HG03045 (cell line): ENCODE measurements around the gene MLYCD.

ENCODE experiments used
- ATAC-seq: cut with Tn5 transposase; IDR thresholded peaks from one replicate; pipeline ENCODE4 v1.9.1; 2021; ENCODE audit warnings: mild to moderate bottlenecking, moderate library complexity; ENCODE audit not compliant: unreplicated experiment

Gene MLYCD

DNA sequence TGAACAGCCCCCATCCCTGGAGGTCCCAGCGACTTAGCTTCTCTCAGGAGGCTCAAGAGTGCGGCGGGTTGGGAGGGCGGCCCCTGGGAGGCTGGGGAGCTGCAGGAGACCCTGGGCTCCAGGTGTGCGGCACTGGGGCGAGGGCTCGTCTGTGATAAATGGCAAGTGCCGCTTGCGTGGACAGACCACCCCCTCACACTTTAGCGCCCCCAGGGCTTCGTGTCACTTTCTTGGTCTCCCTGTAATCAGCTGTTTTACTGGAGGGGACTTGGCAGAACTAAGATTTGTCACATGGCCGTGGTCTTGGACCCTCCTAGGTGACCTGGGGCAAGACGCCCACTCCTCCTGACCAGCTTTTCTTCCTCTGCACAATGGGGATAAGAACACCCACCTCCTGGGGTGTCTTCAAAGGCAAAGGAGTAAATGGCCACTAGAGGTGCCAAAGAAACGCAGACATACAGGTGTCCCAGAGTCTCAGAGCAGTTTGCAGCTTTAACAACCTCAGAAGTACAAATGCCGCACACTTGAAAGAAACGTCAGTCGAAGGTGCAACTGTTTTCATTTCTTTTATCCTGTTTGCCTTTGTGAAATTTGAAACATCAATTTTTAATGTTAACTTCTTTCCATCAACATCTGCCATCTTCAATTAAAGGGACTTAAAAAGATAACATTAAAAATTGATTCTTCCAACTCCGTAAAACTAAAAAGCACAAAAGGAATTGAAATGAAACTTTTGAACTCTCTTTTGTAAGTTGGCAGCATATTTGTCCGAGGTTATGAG, 55.1 kb downstream of the MLYCD start:
- ATAC-seq = no peak

GRCh38 chr16:83954577-83955016, 55.7 kb downstream of the MLYCD start:
- no peak for ATAC-seq

- ATAC-seq = no peak
These were observed 56.6 kb downstream of the MLYCD start for GRCh38 chr16:83955218-83956130.

DNA sequence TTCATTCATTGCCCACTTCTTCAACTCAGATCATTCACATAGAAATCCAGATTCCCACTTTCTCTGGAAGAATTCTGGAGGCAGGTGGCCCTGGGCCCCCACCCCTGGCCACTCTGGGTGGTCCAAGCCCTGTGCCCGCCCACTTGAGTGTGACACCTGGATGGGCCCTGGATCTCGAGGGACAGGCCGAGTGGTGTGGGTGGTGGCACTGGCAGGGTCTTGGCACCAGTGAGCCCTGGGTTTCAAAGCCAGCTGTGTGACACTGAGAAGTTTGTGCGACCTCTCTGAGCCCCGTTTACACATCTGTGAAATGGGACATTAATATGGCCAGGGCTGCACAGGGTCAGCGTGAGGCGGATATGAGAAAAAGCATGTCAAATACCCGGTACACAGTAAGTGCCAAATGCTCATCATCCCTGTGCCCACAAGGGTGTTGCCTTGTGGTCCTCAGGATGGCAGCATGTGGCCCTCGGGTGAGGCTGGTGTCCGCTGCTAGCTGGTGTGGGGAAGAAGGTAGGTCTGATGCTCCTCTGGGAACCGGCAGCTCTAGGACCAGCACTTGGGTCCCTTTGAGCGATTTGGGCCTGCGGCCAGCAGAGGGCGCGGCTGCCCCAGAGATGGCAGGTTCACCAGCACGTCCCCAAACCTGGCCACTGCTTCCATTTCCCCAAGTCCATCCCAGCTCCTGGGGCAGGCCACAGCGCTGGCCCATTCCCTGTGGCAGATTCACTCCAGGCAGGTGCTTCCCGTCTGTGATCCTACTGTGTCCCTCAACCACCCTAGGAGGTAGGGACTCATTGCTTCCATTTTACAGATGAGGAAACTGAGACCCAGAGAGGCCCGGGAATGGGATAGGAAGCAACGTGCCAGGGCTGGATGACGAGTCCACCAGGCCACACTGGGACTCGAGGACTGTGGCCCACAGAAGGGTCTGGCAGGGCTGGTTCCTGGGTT, 57.7 kb downstream of the MLYCD start:
- ATAC-seq = no peak

GRCh38 chr16:83957296-83957855, 58.5 kb downstream of the MLYCD start:
- no peak for ATAC-seq

- ATAC-seq = no peak
These were observed 59.4 kb downstream of the MLYCD start for GRCh38 chr16:83958137-83958845.

- ATAC-seq = no peak
These were observed 60.1 kb downstream of the MLYCD start for GRCh38 chr16:83958846-83959565.

- no peak for ATAC-seq
These were observed 60.9 kb downstream of the MLYCD start for GRCh38 chr16:83959656-83960434.

DNA sequence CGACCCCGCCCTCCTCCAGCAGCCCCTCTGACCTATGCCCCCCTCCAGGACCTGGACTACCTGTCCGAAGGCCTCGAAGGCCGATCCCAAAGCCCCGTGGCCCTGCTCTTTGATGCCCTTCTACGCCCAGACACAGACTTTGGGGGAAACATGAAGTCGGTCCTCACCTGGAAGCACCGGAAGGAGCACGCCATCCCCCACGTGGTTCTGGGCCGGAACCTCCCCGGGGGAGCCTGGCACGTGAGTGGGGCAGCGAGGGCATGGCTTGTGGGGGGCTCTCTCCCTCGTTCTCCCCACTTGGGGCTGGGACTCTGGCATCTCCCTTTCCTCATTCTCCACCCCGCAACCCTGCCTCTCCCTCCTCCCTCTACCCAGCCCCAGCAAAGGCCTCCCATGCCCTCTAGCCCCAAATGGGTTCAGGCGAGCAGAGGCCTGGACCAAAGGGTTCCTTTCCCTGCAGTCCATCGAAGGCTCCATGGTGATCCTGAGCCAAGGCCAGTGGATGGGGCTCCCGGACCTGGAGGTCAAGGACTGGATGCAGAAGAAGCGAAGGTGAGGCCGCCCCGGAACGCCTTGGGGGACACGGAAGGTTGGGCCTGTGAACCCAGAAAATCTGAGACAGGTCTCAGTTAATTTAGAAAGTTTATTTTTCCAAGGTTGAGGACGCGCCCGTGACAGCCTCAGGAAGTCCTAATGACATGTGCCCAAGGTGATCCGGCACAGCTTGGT, 61.8 kb downstream of the MLYCD start:
- ATAC-seq = no peak

GRCh38 chr16:83961591-83961990, 62.7 kb downstream of the MLYCD start:
- no peak for ATAC-seq

GRCh38 chr16:83963277-83964119, 64.6 kb downstream of the MLYCD start:
- ATAC-seq = no peak

GRCh38 chr16:83964684-83965443, 65.9 kb downstream of the MLYCD start:
- ATAC-seq = no peak

DNA sequence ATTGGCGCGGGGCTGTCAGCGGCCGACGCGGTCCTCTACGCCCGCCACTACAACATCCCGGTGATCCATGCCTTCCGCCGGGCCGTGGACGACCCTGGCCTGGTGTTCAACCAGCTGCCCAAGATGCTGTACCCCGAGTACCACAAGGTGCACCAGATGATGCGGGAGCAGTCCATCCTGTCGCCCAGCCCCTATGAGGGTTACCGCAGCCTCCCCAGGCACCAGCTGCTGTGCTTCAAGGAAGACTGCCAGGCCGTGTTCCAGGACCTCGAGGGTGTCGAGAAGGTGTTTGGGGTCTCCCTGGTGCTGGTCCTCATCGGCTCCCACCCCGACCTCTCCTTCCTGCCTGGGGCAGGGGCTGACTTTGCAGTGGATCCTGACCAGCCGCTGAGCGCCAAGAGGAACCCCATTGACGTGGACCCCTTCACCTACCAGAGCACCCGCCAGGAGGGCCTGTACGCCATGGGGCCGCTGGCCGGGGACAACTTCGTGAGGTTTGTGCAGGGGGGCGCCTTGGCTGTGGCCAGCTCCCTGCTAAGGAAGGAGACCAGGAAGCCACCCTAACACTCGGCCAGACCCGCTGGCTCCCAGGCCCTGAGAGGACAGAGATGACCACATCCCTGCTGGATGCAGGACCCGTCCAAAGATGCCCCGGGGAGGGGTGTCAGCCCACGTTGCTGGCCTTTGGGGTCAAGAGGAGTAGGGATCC, 66.7 kb downstream of the MLYCD start:
- ATAC-seq = no peak

- ATAC-seq = no peak
These were observed 67.3 kb downstream of the MLYCD start for GRCh38 chr16:83966153-83966696.

DNA sequence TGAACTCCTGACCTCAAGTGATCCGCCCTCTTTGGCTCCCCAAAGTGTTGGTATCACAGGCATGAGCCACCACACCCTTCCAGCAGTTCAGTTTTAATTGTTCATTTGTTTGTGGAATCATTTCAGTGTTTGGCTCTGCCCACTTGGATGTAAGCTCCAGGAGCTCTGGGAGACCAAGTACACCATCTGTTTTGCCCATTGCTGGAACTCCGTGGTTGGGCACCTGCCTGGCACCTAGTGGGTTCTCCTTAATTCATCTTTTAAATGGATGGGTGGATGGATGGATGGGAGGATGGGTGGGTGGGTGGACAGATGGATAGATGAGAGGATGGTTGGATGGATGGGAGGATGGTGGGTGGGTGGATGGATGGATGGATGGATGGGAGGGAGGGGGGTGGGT, 68.2 kb downstream of the MLYCD start:
- no peak for ATAC-seq
